GM18505 (cell line): ENCODE results near the gene PPP2R5D.
"Not testable (repeated sequence)": the region's sequence is repeated elsewhere in the genome, so short reads cannot be mapped to it uniquely, and the experiment has no call there.

Source experiments
- ATAC-seq: cut with Tn5 transposase; IDR thresholded peaks from one replicate; pipeline ENCODE4 v1.9.1; 2021; ENCODE audit not compliant: unreplicated experiment
- POLR2A ChIP-seq: IDR thresholded peaks from 4 replicates; pipeline ENCODE4 v1.6.1; 2011; ENCODE audit warnings: borderline replicate concordance; ENCODE audit not compliant: insufficient read depth, insufficient read length; ENCODE audit errors: extremely low read depth

PPP2R5D gene

DNA sequence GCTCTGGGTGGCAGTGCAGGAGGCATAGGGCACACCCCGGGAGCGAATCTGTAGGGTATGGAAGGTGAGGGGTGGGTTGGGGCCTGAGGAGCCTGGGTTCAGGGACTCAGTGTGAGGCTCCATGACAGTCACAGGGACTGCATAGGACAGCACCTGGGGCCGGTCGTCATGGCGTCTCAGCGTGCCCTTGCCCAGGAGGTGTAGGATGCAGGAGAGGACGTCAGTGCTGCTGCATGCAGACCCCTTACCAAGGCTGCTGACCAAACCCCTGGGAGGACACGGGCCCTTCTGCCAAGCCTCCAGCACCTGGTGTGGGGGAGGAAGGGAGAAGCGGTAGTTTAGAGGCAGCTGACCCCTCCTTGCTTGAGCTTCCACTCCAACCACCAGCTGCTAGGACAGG, 53.3 kb downstream of the PPP2R5D start:
- ATAC-seq, result no peak
- no peak for TF ChIP-seq POLR2A

DNA sequence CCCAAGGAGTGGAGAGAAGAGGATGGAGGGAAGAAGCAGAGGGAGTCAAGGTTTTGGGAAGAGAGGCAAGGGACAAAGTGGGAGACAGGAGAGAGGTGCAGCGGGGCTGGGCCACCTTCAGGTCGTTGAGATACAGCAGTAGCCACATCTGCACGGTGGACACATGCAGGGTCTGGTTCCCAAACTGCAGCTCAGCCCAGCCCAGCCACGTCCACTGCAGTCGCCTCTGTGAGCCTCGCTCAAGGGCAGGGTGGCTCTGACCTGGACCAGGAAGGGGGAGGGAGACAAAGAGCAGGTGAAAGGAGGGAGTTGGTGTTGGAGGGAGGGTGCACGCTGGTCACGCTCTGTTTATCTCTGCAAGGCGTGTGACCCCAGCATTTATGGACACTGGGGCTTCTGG, 54.4 kb downstream of the PPP2R5D start:
- TF ChIP-seq POLR2A, result no peak
- no peak for ATAC-seq

DNA sequence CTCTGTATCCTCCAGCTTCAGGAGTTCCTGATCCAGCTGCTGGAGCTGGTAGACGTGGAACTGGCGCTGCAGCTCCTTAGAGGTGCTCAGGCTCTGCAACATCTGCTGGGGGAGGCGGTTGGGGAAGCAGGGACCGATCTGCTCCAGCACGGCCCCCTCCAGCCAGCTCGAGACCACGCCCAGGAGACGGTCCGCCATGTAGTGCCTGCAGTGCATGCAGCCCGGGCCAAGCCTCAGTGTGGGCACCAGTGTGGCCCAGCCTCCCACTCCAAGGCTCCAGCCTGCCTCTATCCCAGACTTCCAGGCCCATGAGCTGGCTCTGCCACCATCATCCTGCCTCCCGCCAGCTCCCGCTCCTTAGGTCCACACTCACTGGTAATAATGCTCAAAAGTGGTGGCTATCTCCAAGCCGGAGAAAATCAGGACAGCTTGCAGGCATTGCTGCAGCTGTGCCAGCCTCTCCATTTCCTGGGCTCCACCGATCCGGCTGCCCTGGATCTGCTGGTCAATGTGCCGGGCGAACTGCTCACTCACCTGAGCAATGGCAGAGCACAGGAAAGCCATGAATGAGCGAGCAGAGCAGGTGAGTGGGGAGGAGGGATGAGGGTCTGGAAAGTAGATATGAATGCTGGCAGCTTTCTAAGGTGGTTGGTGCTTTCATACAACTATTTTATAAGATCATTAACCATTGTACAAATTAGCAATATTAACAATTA, 56.3 kb downstream of the PPP2R5D start:
- no peak for ATAC-seq
- TF ChIP-seq POLR2A, result no peak

DNA sequence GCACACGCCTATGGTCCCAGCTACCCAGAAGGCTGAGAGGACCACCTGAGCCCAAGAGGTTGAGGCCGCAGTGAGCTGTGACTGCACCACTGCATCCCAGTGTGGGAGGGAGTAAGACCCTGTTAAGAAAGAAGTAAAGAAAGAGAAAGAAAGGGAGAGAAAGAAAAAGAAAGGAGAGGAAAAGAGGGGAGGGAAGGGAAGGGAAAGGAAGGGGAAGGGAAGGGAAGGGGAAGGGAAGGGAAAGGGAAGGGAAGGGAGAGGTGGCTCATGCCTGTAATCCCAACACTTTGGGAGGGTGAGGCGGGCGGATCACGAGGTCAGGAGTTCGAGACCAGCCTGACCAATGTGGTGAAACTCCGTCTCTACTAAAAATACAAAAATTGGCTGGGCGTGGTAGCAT, 57.1 kb downstream of the PPP2R5D start:
- not testable (repeated sequence) for ATAC-seq

DNA sequence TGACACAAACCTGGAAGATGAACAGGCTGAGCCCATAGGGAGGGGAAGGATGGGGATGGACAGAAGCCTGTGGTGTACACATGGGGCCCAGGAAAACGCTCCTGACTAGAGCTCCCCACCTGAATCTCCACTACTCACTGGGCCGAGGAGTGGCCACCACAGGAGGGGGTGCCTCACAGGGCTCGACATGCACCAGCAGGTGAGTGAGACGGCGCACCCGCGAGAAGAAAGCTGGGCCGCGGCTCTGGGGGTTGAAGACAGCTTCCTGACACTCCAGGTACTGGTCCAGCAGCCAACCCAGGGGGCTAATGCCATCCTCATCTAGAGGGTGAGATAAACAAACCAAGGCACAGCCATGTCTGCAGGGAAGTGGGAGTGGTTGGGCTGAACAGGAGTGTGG, 58.9 kb downstream of the PPP2R5D start:
- ATAC-seq, result no peak
- TF ChIP-seq POLR2A, result no peak

DNA sequence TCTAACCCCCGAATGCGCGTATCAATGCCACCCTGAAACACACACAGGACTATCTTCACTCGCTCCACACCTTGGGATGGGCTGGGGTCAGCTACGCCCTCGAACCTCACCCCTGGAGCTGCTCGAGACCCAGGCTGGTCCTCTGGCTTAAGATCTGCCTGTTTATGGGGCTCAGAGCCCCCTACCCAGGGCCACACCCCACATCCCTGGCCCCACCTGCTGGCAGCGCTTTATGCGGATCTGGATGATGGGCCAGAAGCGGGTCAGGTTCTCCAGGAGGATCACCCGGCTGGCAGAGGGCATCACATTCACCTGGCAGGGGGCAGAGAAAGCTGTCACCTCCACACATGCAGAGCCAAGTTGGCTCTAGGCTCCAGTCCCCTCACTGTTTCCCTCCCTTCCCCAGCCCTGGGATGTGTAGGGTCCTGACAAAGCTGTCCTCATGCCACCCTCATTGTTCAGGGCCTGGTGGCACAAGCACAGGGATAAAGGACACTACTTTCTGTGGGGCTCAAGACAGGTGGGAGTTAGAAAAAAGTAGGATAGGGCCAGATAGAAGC, 61.1 kb downstream of the PPP2R5D start:
- TF ChIP-seq POLR2A, result no peak

DNA sequence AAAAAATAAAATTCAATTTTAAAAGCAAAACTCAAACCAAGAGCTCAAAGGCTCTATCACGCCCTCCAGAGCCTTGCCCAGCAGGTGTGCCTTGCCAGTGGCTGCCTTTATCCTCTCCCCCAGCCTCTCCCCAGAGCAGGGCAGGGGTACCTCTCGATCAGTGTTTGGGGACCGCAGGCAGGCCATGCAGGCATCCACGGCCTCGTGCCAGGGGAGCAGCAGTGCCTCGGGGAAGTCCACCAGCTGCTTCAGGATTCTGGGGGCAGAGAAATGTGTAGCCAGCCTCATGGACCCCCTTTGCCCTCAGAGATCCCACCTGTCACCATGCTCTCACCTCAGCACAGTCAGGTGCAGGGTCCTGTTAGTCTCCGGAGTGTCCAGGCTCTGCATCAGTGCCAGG, 63.6 kb downstream of the PPP2R5D start:
- no peak for ATAC-seq
- no peak for TF ChIP-seq POLR2A

More for the DNA sequence above, 61.1 kb downstream of the PPP2R5D start:
- no peak for ATAC-seq

DNA sequence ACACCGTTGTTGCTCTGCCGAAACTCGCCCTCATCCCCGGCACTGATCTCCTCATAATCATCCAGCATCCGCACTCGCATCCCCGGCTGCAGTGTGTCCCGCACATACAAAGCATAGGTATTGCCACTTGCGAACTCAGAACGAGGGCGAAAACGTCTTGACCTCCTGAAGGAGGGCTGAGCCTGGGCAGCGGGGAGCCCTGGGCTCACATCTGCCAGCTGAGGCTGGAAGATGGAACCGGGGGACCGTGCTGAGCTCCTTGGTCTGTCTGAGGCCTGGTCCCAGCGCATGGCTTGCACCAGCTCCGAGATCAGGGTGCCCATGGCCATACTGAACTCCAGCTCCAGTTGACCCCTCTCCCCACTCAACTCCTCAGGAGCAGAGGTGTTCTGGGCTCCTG, 66.6 kb downstream of the PPP2R5D start:
- TF ChIP-seq POLR2A, result no peak
- no peak for ATAC-seq

DNA sequence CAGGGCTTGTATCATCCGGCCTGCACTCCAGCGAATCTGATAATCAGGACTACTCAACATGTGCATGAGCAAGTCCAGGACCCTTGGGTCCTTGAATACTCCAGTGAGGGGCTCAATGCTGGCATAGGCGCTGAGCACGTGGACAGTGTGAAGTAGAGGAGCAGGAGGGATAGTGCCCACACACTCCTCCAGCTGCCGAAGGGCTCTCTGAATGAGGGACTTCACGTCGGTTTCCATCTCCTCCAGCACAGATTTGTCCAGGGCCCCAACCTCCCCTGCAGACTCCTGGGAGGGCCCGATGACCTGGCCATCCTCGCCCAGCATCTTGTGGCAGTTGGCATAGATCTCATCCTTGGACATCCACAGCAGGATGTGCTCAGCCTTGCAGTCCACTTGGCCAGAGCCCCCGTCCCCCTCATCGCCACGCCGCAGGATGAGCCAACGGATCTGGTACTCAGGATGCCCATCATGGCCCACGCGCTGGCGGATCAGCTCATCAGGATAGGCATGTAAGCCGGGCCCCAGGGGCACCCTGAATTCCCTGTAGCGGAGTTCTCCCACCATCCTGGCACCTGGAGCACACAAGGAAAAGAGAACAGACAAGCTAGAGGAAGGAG, 68.0 kb downstream of the PPP2R5D start:
- no peak for TF ChIP-seq POLR2A

DNA sequence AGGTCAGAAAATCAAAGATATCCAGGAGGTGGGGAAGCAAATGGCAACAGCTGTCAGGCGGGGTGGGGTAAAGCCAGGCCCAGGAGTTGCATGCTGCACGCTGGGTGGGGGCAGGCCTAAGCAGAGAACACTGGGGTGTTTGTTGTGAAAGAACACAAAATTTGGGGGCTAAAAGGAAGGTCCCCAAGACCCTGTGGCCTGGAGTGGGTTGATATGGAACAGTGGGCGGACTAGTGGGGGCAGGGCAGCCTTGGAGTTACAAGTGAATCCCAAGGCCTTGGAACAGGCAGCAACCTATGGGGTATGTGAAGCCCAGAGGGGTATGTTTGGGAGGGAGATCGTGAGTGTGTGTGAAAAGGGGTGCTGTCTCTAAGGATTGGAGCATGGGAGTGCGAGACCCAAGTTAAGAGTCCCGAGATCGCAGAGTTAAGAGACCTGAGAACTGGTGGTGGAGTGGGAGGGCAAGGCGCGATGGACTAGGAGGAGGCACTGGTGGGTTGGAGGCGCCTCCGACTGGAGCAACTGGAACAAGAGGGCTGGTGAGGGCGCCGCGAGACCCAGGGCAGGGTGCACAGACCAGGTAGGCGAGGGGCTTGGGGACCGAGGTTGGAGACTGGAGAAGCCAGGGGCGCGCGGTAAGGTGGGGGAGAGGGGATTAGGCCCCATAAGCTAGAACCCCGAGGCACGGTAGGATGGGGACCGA, 68.6 kb downstream of the PPP2R5D start:
- peak; percentile 23 for ATAC-seq
- TF ChIP-seq POLR2A, result no peak

More for the DNA sequence above, 68.0 kb downstream of the PPP2R5D start:
- no peak for ATAC-seq

DNA sequence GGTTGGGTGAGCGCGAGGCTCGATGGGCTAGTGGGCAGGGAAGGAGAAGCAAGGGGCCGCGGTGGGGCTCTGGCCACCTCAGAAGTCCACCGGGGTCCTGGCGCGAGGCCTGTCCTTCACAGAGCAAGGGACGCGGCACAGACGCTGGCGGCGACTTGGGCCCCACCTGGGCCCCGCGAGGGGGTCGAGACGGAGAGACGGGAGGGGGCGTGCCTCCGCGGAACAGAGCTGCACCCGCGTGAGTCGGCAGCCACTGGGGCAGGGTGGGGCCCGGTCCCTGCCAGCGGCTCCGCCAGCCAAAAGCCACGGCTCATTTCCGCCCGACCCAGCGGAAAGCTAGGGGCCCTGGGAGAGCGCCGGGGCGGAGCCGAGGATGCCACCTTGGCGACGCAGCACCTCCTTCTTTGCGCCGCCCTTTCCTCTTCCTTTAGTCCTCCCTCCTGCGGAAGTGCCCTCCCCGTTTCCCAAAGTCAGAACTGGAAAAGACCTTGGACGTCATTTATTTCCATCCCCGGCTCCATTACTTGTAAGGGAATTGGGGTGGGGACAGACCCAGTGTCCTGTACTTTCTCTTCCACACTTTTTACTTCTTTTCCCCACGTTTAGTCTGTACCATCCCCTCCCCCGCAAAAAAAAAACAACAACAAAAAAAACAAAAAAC, 69.3 kb downstream of the PPP2R5D start, which contains the start of gene CUL7:
Gene CUL7 (minus strand): TSS at position 307 of the 661 bp plus-strand sequence. CDS start 1,063 bp downstream, outside the sequence.
- peak; percentile 72 for ATAC-seq
- peak; percentile 91 for TF ChIP-seq POLR2A

DNA sequence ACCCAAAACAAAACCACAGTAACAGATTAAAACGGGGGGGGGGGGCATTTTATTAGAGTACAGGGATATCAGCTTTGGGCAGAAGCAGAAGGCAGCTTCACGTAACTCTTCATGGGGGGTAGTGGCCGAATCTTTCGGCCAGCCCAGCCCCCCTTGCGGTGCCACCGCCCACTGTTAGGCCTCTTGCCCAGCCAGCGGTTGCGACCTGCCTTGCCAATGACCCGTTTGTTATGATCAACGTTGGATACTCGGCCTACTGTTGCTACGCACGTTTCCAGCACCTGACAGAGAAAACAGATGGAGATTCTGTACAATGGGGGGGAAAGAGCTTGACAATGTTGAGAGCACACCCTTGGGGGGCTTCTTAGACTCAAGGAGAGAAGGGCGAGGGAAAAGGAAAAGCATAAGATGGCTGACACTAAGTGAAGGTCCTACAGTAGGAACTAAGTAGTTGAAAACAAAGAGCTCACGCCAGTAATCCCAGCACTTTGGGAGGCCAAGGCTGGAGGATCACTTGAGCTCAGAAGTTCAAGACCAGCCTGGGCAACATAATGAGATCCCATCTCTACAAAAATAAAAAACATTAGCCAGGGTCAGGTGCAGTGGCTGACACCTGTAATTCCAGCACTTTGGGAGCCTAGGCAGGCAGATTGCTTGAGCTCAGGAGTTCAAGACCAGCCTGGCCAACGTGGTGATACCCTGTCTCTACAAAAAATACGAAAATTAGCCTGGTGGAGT, 70.0 kb downstream of the PPP2R5D start:
- ATAC-seq, result no peak
- TF ChIP-seq POLR2A, result no peak

DNA sequence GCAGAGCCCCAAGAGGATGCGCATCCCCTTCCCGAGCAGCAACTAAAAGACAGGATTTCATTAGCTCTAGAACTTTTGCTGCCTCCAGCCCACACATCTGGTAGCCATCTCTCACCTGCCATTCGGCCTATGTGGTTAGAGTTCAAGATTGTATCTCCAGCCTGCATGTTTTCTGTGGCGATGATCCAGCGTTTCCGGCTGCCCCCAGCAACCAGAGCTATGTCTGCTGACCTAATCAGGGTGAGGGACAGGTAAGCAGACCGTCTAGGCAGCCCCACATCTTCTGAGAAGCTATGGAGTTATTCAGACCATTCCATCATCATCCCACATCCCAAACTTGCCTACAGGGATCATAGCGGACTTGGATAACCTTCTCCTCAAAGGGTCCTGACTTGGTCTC, 71.6 kb downstream of the PPP2R5D start:
- no peak for TF ChIP-seq POLR2A
- ATAC-seq, result no peak

DNA sequence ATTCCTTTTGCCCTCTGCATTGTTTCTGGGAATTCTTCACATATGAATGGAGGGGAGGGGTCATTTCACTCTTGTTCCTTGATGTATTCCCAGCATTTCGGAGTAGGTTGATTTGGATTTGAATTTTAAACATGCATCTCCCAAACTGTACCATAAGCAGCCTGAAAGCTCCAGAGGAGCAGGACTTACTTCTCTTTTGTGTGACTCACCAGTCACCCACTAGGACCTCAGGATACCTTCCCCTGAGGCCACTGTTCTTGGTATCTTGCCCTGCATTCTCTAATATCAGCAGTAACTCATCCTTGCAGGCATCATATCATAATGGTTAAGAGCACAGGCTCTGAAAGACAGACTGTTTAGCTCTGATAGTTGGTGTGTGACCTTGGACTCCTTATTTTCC, 74.2 kb downstream of the PPP2R5D start:
- no peak for TF ChIP-seq POLR2A
- no peak for ATAC-seq
